HG02763 (cell line): ENCODE results near the gene IFIT5.
"Not testable (repeated sequence)": the region's sequence is repeated elsewhere in the genome, so short reads cannot be mapped to it uniquely, and the experiment has no call there.

Experiments
- ATAC-seq: cut with Tn5 transposase; IDR thresholded peaks from one replicate; pipeline ENCODE4 v1.9.1; 2021; ENCODE audit warnings: mild to moderate bottlenecking, moderate library complexity; ENCODE audit not compliant: unreplicated experiment

The IFIT5 gene, protein sequence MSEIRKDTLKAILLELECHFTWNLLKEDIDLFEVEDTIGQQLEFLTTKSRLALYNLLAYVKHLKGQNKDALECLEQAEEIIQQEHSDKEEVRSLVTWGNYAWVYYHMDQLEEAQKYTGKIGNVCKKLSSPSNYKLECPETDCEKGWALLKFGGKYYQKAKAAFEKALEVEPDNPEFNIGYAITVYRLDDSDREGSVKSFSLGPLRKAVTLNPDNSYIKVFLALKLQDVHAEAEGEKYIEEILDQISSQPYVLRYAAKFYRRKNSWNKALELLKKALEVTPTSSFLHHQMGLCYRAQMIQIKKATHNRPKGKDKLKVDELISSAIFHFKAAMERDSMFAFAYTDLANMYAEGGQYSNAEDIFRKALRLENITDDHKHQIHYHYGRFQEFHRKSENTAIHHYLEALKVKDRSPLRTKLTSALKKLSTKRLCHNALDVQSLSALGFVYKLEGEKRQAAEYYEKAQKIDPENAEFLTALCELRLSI

DNA sequence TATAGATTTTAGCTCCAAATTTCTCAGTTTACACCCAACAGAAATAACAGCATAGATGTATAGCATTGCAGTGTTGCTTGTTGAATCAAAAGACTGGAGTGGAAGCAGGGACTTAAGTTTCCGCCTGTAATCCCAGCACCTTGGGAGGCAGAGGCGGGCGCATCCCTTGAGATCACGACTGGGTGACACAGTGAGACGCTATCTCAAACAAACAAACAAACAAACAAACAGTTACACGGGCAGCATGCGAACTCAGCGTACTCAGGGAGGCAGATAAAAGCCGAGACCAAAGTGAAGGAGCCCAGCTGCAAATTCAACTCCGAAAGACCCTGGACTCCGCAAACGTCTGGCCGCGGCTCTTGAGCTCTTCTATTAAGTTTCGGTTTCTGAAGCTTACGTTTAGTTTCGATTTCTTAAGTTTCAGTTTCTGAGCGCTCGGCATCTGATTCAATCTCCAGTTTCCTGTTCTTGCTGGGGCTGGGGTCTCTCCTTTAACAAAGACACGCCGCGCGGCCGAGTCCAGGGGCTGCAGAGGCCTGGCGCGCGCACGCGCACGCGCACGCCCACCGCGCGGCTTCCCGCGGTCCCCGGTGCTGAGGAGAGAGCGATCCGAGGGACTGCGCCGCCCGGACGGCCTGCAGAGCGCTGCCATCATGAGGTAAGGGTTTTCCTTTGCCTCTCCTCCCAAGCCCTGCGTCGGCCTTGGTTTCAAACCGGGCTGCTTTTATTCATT, at the start of gene IFIT5:
IFIT5 (plus strand) TSS at position 423 of the 733 bp plus-strand sequence; CDS start at position 654, 231 bp downstream.
- peak; percentile 77 for ATAC-seq

DNA sequence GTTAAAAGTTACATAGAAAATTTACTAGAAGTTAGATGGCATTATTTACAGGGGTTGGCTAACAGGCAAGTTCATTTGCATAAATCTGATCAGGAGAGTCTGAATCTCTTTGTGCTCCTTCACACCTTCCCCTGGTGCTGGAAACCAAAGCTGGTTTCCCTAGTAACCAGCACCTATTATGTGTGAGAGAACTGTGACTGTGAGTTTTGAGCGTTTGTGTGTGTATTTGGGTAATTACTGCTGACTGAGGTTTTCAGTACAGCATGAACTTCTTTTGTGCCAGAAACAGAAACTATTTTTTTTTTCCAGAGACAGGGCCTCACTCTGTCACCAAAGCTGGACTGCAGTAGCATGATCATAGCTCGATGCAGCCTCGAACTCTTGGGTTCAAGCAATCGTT, 46.8 kb upstream of the IFIT5 start:
- ATAC-seq, result peak; percentile 80

DNA sequence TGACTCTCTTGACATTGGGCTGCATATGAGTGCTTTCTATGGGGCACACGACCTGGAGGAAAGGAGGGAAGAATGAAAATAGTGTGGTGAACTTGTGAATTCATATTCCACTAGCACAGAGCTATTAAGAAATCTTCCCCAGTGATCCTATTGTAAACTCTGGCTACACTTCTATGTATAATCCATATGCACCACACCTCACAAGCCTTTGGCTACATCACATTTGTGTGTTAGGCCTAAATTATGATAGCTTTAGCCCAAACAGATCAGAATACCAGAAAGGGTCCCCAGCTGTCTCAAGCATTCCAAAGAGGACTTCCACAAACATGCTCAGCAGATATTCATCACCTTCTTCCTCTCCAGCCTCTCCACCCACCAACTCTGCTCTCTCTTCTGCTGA, 46.2 kb upstream of the IFIT5 start:
- ATAC-seq, result no peak

DNA sequence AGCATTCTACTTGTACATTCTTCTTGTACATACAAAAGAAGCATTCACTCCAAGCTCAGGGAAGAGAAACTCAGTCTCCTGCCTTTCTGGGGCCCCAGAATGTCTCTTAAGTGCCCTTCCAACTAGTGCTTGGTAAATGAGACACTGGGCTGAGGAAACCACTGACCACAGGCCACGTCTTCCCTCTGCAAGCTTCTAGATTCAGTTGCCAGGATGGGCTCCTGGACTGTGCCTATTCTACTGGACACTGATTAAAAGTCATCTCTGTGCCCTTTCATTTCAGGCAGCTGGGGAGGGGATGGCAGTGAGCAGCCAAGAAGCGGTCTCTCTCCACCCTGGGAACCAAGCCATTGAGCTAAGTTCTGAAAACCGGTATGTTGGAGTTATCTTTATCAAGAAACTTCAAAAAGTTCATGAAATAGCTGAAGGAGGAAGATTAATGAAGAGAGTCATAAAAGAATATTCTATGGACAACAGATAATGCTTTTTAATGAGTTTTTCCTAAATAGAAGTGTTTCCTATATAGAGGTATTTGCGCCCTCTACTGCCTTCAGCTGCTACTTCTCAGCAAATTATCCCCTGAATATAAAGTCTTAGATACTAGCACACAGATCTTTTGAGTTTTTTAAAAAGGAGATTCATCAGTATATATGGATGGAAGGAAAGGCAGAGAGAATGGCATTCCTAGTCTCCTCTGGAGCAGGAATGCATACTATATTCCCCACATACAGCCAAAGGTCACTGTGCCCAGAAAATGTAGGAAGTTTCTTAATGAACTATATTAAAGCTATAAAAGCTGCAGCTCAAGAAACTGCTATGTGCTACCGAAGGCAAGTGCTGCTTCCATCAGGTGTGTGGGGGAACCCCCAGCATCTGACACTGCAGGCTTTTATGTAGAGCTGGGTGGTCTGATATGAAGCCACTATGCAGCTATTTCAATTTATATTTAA, 44.9 kb upstream of the IFIT5 start:
- ATAC-seq, result no peak

DNA sequence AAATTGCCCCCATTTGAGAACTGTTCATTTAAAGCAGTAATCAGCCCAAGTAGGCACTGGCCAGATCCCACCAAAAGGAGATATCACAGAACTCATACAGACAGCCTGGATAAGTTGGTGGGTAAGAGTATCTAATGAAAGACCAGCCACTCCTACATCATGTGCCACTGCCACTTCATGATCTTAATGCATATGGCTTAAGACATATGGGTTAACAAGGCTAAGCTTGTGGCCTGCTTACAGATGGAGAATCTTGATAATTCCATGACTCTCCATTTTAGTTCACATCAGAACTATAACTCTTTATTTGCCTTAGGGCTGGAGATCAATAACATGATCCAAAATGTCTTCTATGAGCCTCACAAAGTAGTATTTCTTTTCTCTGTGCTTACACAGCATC, 43.3 kb upstream of the IFIT5 start:
- ATAC-seq, result no peak

DNA sequence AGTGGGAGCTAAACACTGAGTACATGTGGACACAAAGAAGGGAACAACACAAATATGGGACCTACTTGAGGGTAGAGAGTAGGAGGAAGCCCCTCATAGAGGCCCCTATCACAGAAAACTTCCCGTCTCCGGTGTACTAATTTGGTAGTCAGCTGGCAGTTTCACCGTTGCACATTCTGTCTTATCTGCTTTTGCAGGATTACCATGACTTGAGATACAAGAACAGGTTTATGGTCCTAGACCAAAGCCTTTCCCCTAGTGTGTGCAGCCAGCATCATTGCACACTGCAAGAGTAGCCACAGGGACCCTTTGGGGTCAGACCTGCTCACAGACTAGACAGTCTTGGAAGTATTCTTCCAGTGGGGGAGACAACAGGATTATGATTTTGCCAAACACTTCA, 42.4 kb upstream of the IFIT5 start:
- ATAC-seq, result no peak

DNA sequence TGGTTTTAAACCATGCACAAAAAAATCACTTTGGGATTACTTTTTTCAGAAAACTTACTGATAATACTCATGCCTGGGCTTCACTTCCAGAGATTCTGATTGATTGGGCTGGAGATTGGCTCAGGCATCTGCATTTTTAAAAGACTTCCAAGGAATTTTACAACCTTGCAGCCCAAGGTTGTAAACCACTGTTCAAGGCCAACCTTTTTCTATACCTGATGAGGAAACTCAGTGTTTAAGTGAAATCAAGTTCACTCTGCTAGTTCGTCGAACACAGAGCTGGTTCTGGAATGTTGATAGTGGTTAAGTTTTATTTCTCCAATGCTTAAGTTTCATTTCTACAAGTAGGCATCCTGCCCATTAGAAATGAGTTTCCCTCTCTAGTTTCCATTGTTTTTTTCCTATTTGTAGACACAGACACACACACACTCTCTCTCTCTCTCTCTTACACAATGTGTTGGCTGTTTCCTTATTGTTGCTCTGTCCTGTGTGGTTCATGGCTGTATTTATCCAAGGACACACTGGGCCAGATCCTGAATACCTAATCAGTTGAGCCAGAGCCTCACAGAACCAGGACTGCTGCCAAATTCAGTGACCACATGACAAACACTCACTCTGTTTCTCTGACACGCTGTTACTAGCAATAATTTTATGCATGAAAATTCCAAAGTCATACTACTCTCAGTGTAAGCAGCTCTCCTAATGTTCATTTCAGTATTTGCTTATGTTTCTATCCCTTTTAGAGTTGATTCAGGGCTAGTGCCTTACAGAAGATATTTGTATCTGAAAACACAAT, 40.3 kb upstream of the IFIT5 start:
- ATAC-seq, result no peak

DNA sequence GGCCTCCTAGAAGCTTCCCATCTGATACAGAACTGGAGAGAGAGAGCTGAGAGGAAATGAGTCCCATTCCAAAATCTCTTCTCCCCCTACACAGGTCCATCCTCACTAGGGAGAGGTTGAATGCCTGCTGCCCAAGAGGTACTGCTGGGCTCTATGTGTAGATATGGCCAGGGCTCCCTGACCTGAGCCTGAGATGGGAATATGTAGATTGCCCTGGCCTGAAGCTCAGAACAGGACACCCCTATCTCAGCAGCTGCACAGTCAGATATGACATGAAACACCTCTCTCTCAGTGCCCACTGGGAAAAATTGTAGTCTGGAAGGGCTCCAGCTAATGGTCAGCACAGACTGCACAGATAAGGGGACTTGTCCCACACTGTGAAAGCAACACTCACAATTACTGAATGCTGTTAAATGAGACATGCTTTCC, 39.6 kb upstream of the IFIT5 start:
- ATAC-seq, result no peak

DNA sequence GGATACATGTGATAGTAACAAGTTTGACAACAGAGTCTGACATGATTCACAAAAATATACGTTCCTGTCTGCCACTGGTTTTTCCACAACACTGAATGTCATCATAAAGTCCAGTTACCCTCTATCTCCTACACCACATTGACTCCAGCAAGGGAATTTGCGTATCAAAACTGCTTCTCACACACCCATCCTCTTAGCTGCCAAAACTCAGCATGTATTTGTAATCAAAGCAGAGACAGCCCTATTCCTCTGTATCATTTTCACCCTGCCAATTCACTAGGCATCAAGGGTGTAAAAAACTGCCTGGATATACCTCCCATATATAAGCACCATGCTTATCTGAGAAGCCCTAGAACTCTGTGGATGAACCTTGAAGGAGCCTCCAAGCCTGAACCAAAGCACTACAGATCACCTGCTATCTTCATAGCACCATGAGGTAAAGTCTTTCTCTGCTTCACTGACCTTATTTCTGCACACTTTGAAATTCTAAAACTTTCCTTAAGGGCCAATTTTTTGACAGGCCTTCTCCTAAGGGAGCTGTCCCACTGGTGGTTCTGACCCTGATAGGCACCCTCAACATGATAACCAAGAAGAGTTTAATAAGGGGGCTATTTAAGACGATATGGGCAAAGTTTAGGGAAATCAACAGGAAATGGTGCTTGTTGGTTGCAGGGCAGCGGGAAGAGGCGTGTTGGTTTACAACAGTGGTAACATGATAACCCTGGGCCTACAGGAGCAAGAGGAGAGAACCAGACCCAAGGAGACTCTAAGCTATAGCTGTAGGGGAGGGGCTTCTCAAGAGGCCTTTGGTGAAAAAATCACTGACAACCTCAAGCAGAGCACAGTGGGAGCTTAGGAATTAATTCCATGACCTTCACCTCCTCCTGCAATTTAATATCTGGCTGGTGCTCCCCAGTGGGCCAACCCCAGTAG, 36.4 kb upstream of the IFIT5 start, which contains the start of gene IFIT1B:
IFIT1B (plus strand) TSS at position 352 of the 933 bp plus-strand sequence; CDS start at position 432, 80 bp downstream.
- ATAC-seq, result no peak

DNA sequence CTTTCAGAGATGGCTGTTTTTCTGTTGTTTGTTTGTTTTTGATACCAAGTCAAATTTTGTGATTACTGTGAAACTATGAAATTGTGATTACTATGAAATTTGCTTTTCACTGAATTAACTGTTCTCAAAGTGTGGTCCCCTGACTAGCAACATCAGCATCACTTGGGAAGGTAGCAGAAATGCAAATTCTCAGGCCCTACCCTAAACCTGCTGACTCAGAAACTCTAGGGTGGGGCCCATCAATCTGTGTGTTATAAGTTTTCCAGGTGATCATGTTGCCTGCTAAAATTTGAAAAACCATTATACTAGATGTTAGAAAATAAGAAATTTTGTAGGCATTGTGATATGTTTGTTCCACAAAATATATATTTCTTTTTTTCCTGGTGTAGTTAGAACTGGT, 35.3 kb upstream of the IFIT5 start:
- ATAC-seq, result no peak

DNA sequence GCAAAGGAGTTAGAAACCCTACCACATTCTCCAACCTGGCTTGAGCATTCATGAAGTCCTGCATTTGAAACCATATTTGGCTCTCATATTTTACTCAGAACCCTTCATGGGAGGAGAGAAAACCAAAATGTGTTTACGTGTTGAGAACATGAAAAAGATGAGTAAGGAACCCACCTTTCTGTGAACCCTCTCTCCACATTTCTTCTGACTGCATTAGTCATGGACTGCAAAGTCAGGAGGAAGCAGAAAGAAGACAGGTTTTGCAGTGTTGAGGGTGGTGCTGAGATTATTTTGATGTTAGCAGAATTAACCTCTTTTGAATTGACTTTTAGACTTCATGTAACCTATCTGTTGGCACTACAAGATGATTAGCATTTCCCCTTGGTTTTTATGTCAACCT, 31.6 kb upstream of the IFIT5 start:
- no peak for ATAC-seq

DNA sequence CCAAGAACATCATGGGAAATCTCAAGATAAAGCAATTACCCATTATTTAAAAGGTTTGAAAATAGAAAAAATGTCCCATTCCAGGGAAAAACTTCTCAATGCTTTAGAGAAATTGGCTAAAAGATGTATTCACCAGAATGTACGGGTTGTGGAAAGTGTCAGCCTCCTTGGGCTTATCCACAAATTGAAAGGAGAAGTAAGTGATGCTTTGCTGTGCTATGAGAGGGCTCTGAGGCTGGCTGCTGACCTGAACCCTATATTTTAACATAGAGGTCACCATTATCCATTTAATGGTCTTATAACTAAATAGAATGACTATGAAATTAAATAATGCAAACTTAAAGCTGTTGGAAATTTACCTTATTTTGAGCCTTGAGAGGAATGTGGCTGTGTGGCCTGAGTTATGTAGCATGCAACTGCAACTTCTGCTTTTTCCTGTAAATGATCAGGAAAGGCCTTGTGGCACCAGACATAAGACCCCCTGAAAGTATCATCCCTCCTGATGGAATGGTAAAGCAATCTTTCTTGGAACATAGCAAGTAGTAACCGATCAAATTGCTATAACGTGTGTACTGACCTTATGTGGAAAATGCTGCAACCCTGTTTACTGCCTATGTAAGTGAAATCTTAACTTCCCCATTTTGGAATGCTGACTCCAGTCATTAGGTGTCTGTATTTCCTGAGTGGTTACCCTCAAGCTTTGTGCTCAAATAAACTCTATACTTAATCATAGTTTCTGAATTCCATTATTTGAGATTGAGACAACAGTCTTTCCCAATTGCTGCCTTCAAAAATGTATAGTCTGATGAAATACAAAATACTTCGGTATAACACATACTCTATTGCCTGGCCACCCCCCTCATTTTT, 29.7 kb upstream of the IFIT5 start:
- no peak for ATAC-seq

DNA sequence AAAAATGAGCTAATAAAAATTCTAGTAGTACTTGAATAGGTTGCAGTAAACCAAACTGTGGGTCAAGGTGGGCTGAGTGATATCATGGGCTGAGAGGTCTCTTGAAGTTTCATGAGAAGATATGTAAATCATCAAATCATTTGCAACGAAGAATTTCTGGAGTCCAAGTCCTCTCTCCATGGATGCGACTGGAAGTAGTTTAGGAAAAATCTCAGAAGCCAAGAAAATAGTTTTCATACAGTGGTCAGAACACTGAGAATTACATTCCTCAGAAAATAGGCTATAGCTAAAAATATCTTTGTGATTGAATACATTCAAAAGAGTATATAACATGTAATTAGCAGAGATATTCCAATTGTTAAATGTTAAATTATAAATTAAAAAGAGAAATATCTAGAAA, 25.6 kb upstream of the IFIT5 start:
- ATAC-seq, result no peak

DNA sequence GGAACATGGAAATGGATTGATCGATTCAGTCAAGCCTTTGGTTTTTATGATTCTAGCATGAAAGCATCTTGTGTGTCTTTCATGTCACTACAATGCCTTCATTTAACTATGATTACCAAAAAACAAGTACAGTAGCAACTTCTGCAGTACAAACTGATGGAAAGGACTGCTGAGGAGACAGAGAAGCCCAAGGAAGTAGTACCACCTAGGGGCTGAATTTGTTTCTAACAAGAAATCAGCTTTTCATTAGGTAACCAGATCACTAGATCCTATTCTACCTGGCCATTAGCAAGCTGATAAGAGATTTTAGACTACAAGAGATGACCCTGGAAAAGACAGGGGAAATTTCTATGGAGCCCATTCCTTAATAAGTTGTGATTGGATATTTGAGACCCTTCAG, 25.1 kb upstream of the IFIT5 start:
- no peak for ATAC-seq

DNA sequence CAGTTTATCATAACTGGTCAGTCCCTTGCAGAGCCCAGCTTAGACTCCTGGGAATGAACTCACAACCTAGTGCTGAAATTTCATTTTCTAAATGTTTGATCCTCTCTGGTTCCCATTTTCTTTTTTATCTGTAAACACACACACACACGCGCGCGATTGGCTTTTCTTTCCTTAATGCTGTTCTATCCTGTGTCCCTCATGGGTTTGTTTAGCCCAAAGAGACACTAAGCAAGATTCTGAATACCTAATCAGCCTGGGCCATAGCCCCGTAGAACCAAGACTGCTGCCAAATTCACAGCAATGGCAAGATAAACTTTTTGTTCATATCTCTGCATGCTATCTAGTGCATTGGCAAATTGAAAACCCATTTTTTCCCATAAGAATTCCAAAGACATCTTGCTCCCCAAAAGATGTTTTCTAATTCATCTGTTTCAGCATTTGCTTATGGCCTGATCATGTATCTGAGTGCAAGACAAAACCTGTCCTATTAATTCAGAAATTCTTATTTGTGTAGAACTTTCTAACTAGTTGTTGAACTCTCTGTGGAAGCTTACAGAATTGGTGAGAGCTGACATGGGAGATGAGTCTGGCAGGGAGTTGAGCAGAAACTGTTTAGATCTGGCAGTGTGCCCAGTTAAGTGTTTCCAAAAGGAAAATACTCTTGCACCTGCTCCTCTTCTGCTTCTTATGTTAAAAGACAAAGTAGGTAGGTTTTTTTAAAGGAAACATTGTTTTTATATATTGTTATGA, 23.7 kb upstream of the IFIT5 start:
- ATAC-seq, result no peak

DNA sequence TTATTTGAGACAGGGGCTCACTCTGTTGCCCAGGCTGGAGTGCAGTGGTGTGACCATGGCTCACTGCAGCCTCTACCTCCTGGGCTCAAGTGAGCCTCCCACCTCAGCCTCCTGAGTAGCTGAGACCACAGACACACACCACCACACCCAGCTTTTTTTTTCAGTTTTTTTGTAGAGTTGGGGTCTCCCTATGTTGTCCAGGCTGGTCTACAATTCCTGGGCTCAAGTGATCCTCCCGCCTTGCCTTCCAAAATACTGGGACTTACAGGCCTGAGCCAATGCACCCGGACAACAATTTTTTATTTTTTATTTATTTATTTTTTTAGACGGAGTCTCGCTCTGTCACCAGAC, 23.2 kb upstream of the IFIT5 start:
- not testable (repeated sequence) for ATAC-seq
